ENCODE measurements around the gene PGLYRP2. TPM values are rescaled to one million over a fixed set of nuclear protein-coding genes. Genes with fewer than 3 reads are reported as not detected.

PGLYRP2 gene
- polyA plus RNA-seq, result not detected in 2 replicates
- polyA minus RNA-seq, result not detected in 2 replicates

GRCh38 chr19:15479391-15480345, at the start of gene PGLYRP2:
Gene PGLYRP2, minus strand, starts transcription at chr19:15479501. Its CDS starts 130 bp downstream, at chr19:15479371.
- H3F3A ChIP-seq (ENCODE audit: insufficient read depth, low read length, poor library complexity, severe bottlenecking), result no peaks in the 10 kb centered on the region
- H2AFZ ChIP-seq (ENCODE audit: low read depth, low read length), result no peak within 1 kb of the TSS
- H3K79me2 ChIP-seq (replicated peaks; ENCODE audit: insufficient read depth, low read length), result no peaks in the 10 kb centered on the region
- no peak within 1 kb of the TSS for H3K4me2 ChIP-seq (ENCODE audit: low read length)
- no peak within 1 kb of the TSS for H3K27ac ChIP-seq (ENCODE audit: low read length)
- no peaks in the 10 kb centered on the region for H3K27me3 ChIP-seq (ENCODE audit: insufficient read depth, low read depth, low read length)
- no peak within 1 kb of the TSS for H3K9ac ChIP-seq (ENCODE audit: low read length)
- H3K4me3 ChIP-seq (ENCODE audit: low read length), result no peak within 1 kb of the TSS
- H3K9me2 ChIP-seq (ENCODE audit: insufficient read depth, low read length), result no peaks in the 10 kb centered on the region
- H4K20me1 ChIP-seq (ENCODE audit: insufficient read depth), result no peaks in the 10 kb centered on the region
- TF ChIP-seq RAD21 (conservative IDR thresholded peaks at IDR 0.05) (no peak), POLR2AphosphoS5 (IDR thresholded peaks at IDR 0.05) (no peak), EZH2 (IDR thresholded peaks at IDR 0.05; ENCODE audit: borderline replicate concordance, insufficient read depth, low read length, poor library complexity, severe bottlenecking) (no peak), TAF1 (IDR thresholded peaks at IDR 0.05; ENCODE audit: low read depth) (no peak), MXI1 (conservative IDR thresholded peaks at IDR 0.05; ENCODE audit: poor library complexity, severe bottlenecking) (no peak), EP300 (conservative IDR thresholded peaks at IDR 0.05; ENCODE audit: poor library complexity, severe bottlenecking) (no peak), SMC3 (conservative IDR thresholded peaks at IDR 0.05; ENCODE audit: poor library complexity) (no peak)
- TF ChIP-seq, protein P1, sequence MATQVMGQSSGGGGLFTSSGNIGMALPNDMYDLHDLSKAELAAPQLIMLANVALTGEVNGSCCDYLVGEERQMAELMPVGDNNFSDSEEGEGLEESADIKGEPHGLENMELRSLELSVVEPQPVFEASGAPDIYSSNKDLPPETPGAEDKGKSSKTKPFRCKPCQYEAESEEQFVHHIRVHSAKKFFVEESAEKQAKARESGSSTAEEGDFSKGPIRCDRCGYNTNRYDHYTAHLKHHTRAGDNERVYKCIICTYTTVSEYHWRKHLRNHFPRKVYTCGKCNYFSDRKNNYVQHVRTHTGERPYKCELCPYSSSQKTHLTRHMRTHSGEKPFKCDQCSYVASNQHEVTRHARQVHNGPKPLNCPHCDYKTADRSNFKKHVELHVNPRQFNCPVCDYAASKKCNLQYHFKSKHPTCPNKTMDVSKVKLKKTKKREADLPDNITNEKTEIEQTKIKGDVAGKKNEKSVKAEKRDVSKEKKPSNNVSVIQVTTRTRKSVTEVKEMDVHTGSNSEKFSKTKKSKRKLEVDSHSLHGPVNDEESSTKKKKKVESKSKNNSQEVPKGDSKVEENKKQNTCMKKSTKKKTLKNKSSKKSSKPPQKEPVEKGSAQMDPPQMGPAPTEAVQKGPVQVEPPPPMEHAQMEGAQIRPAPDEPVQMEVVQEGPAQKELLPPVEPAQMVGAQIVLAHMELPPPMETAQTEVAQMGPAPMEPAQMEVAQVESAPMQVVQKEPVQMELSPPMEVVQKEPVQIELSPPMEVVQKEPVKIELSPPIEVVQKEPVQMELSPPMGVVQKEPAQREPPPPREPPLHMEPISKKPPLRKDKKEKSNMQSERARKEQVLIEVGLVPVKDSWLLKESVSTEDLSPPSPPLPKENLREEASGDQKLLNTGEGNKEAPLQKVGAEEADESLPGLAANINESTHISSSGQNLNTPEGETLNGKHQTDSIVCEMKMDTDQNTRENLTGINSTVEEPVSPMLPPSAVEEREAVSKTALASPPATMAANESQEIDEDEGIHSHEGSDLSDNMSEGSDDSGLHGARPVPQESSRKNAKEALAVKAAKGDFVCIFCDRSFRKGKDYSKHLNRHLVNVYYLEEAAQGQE (IDR thresholded peaks at IDR 0.05; ENCODE audit: borderline replicate concordance), result no peak
- TF ChIP-seq, protein P2, sequence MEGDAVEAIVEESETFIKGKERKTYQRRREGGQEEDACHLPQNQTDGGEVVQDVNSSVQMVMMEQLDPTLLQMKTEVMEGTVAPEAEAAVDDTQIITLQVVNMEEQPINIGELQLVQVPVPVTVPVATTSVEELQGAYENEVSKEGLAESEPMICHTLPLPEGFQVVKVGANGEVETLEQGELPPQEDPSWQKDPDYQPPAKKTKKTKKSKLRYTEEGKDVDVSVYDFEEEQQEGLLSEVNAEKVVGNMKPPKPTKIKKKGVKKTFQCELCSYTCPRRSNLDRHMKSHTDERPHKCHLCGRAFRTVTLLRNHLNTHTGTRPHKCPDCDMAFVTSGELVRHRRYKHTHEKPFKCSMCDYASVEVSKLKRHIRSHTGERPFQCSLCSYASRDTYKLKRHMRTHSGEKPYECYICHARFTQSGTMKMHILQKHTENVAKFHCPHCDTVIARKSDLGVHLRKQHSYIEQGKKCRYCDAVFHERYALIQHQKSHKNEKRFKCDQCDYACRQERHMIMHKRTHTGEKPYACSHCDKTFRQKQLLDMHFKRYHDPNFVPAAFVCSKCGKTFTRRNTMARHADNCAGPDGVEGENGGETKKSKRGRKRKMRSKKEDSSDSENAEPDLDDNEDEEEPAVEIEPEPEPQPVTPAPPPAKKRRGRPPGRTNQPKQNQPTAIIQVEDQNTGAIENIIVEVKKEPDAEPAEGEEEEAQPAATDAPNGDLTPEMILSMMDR (IDR thresholded peaks at IDR 0.05; ENCODE audit: poor library complexity, severe bottlenecking), result no peak
- H3K36me3 ChIP-seq (ENCODE audit: insufficient read depth, low read length), result no peaks in the 10 kb centered on the region
- no peaks in the 10 kb centered on the region for H3K9me3 ChIP-seq (ENCODE audit: low read length)

GRCh38 chr19:15527705-15528104, 48.4 kb upstream of the PGLYRP2 start:
- Histone ChIP-seq H2AFZ (ENCODE audit: low read depth, low read length) (no peak overlapping the region), H3K4me3 (ENCODE audit: low read length) (no peak overlapping the region), H3F3A (ENCODE audit: insufficient read depth, low read length, poor library complexity, severe bottlenecking) (no peaks in the 10 kb centered on the region), H3K79me2 (replicated peaks; ENCODE audit: insufficient read depth, low read length) (no peaks in the 10 kb centered on the region), H3K9me3 (ENCODE audit: low read length) (no peaks in the 10 kb centered on the region), H4K20me1 (ENCODE audit: insufficient read depth) (no peaks in the 10 kb centered on the region), H3K9ac (ENCODE audit: low read length) (no peak overlapping the region), H3K4me2 (ENCODE audit: low read length) (no peak overlapping the region), H3K27me3 (ENCODE audit: insufficient read depth, low read depth, low read length) (no peaks in the 10 kb centered on the region), H3K27ac (ENCODE audit: low read length) (no peak overlapping the region), H3K36me3 (ENCODE audit: insufficient read depth, low read length) (no peaks in the 10 kb centered on the region), H3K9me2 (ENCODE audit: insufficient read depth, low read length) (no peaks in the 10 kb centered on the region)
- no peak for TF ChIP-seq MXI1 (conservative IDR thresholded peaks at IDR 0.05; ENCODE audit: poor library complexity, severe bottlenecking)
- TF ChIP-seq TAF1 (IDR thresholded peaks at IDR 0.05; ENCODE audit: low read depth), result no peak
- no peak for TF ChIP-seq POLR2AphosphoS5 (IDR thresholded peaks at IDR 0.05)
- TF ChIP-seq, protein P1 (IDR thresholded peaks at IDR 0.05; ENCODE audit: borderline replicate concordance), result no peak
- TF ChIP-seq EP300 (conservative IDR thresholded peaks at IDR 0.05; ENCODE audit: poor library complexity, severe bottlenecking), result no peak
- no peak for TF ChIP-seq EZH2 (IDR thresholded peaks at IDR 0.05; ENCODE audit: borderline replicate concordance, insufficient read depth, low read length, poor library complexity, severe bottlenecking)
- TF ChIP-seq, protein P2 (IDR thresholded peaks at IDR 0.05; ENCODE audit: poor library complexity, severe bottlenecking), result no peak
- TF ChIP-seq SMC3 (conservative IDR thresholded peaks at IDR 0.05; ENCODE audit: poor library complexity), result no peak
- TF ChIP-seq RAD21 (conservative IDR thresholded peaks at IDR 0.05), result no peak
